Cerebellar nuclear complex (tissue), 1 donor: ENCODE results near the gene RBM19.

Source experiments
- DNase-seq, 2 experiments: peaks; one replicate each; lab custom pipeline; 2025; lab: John Stamatoyannopoulos, UW

Gene RBM19

DNA sequence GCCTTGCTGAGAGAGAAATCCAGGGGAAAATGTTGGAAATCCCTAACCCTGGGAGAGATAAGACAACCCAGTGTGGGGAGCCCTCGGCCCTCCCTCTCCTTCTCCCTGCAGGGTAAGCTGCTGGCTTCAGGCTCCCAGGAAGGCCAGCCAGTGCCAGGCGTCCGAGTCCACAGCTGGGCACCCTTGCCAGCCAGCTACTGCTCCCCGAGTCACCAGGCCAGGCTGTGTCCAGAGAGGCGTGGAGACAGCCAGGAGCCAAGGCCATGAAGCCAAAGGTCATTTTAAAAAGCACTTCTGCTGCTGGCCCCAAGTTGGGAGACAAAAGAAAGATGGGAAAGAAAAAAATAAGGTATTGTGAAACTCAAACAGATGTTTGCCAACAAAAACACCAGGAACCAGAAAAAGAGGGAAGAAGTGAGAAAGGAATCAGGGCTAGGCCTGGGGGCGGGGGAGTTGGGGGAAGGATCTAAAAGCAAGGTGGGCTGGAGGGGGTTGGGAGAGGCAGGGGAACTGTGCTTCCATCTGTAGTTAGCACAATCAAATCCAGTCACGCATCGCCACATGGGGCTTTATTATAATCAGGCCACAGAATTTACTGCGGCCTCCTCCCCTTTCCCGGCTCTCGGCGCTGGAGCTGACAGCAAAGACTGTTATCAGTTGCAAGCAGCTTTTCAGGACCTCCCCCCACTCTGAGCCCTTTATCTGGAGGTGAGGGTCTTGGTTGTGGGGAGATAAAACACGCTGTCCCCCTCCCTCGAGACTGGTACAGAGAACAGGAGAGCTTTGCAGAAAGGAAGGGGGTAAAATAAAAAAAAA, 33.5 kb downstream of the RBM19 start:
- DNase-seq = no peak

DNA sequence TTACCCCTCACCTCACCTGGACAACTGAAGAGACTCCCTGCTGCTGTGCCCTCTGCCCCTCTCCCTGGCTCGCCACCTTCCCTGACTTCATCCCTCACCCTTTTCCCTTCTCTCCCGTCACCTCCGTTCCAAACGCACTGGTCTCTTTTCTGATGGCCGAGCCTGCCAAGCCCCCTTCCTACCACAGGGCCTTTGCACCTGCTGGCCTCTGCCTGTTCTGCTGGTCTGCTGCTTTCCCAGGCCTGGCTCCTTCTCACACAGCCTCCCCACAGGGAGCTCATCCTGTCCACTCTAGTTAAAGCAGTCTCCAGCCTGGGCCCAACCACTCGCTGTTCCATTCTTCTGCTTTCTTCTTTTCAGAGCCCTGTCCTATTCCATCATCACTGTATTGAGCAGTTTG, 34.6 kb downstream of the RBM19 start:
- DNase-seq = no peak

GRCh38 chr12:113930249-113930648, 35.9 kb downstream of the RBM19 start:
- DNase-seq = no peak

DNA sequence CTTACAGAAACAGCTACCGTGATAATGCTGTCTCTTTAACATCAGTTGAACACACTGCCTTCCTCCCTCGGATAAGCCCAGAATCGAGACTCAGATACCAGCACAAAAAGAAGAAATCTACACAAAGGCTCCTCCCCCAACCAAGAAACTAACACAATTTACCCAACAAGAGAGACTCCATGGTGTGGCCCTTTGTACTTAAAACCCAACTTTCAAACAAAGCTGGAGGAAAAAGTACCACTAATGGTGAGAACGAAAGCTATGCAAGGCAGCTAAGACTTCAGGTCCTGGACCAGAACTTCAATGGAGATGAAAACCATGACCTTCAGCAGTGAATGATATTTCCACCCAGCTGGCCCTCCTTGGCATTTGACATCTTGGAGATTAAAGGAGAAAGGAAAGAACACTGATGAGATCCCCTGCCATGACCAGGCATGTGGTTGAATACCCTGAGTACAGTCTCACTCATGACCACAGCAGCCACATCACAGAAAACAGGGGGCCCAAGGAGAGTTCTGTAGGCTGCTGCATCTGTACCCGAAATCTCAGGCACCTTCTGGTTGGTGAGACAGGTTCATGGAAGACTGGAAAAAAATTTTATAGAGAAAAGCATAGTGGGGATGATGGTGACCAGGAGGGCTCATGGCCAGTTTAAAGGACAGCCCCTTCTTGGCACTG, 36.7 kb downstream of the RBM19 start:
- DNase-seq = no peak

DNA sequence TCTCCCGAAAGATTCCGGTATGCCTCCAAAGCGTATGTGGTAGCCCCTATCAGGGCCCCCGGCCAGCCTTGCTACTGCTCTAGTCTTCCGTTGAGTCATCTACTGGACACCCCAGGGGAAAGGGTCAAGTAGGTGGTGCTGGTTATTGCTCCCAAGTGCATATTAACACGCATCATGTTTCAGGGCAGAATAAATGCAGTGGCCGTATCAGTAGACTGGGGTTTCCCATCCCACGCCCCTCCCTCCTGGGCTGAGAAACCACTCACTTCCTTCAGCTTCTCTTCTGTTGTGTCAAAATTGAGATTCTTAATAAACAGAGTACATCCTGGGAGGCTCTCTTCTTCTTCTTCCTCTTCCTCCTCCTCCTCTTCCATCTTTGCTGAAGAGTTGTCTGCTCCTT, 39.3 kb downstream of the RBM19 start:
- no peak for DNase-seq

GRCh38 chr12:113924341-113924740, 41.8 kb downstream of the RBM19 start:
- DNase-seq = no peak

DNA sequence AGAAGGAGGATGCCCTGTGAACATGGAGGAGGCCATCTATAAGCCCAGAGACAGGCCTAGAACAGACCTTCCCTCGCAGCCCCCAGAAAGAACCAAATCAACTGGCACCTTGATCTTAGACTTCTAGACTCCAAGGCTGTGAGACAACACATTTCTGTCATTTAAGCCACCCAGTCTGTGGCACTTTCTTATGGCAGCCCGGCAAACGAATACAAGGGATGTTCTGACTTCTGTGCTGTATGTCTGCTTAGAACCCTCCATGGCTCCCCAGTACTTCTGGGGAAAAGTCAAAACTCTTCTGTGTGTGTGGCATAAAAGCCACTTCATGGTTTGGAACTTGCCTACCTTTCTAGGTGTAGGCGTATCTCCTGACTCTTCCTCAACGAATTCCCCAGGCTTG, 42.9 kb downstream of the RBM19 start:
- no peak for DNase-seq

DNA sequence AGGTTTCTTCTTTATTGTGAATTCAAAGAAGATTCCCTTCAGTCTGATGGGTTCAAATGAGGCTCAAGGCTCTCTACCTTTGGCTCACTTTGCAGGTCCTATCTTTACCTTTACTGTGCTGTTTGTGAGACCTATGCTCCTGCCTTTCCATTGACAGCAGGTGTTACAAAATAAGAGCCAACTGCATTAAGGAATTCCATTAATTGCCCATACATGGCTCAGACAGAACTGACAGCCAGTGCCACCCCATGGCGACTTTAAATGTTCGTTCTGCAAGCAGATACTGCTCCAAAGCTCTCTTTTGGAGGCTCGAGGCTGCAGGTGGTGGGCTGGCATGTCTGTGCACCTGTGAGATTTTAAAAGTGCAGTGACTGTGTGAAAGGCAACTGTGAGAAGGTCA, 44.7 kb downstream of the RBM19 start:
- DNase-seq = no peak

DNA sequence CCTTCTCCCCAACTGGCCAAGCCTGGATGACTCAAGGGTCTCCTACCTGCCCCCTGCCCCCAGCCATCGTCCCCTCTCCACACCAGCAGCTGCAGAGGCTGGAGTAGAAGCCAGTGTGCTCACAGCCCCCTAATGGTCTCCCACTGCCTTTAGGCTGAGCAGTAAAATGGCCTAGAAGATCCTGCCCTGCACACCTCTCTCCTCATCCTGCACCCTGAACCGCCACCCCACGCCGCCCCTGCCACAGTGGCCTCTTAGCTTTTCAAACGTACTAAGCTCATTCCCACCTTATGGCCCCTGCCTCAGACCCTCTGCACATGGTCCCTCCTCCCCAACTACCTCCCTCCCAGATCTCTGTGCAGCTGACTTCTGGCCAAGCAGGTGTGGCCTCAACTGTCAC, 46.3 kb downstream of the RBM19 start:
- DNase-seq = no peak

DNA sequence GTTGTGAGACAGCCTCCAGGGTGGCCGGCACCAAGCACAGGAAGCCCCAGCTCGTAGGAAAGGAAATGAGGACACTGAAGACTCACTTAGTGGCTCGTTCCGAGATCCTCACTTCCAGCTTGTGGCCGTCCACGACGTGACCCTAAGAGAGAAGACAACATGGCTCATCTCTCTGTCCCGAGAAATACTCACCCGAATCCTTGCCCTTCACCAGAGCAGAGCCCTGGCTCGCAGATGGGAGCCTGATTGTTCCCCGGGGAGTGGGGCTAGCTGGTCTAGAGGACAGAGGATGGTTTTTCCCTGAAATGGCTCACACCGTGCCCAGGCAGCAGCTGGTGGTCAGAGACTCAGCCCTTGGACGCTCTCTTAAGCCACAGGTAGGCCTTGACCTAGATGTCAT, 47.8 kb downstream of the RBM19 start:
- DNase-seq = no peak

DNA sequence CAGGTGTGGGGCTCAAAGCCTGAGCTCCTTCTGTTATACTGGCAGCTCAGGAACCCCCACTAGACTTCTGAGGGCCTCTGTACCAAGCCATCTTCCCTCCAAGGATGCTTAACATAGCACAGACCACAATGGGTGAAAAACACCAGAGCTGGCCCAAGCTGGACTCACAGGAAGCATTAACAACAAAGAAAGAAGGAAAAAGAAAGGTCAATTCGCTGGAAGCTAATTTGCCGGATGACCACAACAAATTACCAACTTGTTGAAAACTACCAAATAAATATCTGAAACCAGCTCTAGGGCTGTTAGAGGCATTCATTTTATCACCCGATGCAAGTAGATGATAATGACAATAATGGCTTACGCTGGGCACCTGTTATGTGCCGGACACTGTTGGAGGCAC, 48.7 kb downstream of the RBM19 start:
- DNase-seq = no peak

DNA sequence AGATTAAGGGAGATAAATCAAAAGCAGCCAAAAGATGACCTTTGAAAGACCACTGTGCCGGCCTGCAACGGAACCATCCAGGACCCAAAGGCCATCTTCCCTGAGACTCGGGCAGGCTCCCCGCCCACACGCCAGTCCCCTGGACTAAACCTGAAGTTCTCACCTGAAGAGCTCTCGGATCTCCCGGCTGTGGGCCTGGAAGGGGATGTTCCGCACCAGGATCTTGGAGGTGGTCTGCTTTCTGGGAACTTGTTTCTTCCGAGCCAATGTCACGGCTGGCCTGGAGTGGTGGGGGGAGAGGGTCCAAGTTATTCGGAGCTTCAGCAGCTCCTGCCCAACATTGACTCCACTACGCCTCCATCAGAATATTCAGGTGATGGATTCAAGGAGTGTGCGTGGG, 51.3 kb downstream of the RBM19 start:
- DNase-seq = no peak

- DNase-seq = no peak
Observed at GRCh38 chr12:113914176-113914575, 51.9 kb downstream of the RBM19 start.

DNA sequence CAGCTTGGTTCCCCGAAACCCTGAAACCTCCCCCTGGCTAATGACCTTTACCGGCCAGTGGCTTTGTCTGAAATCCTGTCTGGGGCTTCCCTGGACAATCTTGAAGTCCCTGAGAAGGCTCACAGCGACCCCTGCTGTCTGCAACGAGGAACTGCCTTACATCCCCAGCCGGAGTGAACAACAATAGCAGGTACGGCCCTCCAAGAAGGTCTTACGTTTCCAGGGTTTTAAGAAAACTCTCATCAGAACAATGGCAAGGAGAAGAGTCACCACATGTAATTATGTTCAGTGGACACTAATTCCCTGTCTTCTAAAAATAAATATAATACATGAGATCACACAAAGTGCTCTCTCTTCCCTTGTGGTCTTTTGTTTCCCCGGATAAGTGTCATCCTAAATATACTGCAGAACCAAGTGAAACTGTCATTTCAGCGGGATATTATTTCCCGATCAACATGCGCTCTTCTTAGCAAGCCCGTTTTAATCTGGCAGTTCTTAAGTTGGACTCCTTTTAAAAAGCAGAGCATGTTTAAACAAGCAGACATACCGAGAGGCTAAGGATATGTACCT, 53.3 kb downstream of the RBM19 start:
- DNase-seq = peak in 1 of 2 experiments; percentile 48

DNA sequence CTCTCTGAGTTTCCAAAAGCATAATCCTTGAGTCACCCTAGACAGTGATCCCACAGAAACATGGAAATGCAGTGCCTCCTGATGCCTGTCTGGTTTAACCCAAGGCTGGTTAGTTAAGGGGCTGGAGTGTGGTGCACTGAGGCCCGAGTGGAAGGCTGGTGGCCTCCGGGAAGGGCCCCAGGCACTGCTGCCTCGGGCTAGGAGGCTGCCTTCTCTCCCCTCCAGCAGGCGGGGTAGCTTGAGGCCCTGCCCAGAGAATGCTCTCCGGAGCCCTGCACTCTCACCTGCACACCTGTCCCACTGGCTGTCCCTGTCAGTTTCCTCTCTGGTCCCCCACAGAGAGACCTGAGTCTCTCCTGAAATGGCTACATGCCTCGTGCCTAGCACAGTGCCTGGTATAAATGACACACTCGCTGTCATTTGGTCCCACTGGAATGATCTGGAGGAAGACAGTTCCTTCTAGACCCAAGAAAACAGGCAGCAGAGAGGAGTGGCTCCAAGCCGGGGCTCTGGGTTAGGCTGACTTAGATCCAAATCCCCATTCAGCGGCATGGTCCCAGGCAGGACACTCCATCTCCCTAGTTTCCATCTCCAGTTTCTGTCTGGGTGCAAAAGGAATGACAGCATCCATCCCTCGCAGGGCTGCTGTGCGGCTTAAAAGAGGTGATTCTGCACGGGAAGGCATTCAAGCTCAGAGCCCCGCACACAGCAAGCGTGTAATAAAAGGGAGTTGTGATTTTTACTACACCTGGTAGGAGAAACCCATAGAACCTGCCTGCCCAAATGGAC, 54.0 kb downstream of the RBM19 start:
- no peak for DNase-seq

DNA sequence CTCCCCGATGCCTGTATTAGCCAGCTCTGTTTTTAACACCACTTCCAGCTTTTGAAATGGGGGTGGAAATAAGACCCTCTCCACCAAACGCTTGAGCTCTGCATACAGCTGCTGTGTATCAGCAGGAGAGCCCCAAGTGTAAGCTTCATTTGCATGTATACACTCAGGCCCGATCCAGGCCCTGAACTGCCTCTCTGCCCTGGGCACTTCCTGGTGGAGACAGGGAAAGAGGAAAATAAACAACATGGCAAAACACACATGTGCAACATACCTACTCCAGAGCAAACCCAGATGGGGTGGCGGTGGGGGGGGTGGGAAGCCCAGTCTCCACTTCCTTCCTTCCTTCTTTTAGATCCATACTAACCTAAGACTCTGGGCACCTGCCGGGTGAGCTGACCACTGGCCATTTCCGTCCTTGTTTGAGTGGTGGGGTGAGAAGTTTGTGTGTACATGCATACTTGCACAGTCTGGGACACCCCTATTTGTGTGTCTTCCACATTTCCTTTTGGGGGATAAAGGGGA, 55.3 kb downstream of the RBM19 start:
- no peak for DNase-seq

DNA sequence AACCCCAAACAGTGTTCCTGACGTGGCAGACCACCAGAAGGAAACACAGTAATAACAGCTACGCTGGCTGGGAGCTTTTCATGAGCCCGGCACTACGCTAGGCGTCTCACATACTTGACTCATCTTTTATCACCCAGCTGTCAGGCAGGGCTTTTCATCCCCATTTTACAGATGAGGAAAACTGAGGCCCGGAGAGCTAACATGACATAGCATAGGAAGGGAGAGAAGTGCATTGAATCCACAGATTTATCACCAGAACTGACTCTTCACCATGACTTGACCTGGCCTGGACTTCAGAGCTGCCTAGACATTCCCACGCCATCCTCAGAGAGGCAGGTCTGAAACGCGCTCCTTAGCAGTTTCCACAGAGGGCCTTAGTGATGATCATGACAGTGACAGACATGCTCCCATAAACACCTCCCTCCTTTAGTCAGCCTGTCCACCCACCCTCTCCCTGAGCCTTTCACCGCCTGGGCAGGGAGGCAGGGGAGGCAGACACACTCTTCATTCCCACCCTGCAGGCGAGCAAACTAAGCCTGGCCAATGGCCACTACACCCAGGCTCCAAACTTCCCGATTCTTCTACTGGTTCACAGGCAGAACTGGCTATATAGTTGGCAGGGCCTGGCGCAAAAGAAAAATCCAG, 56.2 kb downstream of the RBM19 start:
- DNase-seq = no peak

- DNase-seq = no peak
Observed at GRCh38 chr12:113908584-113909100, 57.5 kb downstream of the RBM19 start.

GRCh38 chr12:113907446-113908180, 58.5 kb downstream of the RBM19 start:
- DNase-seq = no peak

DNA sequence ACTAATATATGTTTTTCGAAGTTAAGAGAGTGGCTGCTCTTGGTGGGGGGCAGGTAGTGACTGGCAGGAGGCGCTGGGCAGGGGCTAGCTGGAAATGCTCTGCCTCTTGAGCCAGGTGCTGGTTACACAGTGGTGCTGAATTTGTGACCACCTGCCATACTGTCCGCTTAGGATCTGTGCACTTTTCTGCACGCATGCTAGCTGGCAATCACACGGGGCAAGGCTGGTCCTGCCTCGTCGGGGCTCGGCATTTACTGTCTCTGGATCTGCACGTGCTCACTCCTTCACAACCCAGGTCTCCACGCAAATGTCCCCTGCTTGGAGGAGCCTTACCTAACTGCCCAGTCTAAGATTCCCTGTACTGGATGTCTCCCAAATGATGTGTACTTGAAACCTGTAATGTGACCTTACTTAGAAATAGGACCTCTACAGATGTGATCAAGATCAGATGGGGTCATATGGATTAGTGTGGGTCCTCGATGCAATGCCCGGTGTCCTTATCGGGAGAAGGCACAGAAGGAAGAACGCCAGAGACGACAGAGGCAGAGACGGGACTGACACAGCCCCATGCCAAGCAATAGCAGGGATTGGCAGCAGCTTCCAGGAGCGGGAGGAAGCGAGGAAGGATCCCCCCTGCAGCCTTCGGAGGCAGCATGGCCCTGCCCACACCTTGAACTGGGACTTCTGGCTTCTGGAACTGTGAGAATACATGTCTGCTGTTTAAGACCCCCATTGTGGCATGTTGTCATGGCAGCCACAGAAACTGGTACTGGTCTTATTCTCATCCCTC, 59.5 kb downstream of the RBM19 start:
- DNase-seq = no peak
